Fibroblast of villous mesenchyme (primary cell): ENCODE data around the gene WNT9B. TPM values are rescaled to one million over a fixed set of nuclear protein-coding genes. Genes with fewer than 3 reads are reported as not detected.

Experiments used
- DNase-seq: peaks from one replicate; pipeline ENCODE4 v3.0.0-alpha.2; 2010; ENCODE audit warnings: low read depth
- H3K4me3 ChIP-seq: 2 replicates; pipeline ENCODE4 v1.5.1; 2011; ENCODE audit warnings: low read depth, mild to moderate bottlenecking, low read length
- CTCF ChIP-seq: IDR thresholded peaks from 2 replicates; pipeline ENCODE4 v1.5.1; 2012; ENCODE audit warnings: low read depth, mild to moderate bottlenecking, low read length; ENCODE audit not compliant: insufficient read depth
- total RNA-seq: library from RNA; depleted of rRNA; stranded (reverse); fragments of >200 nt; gene quantifications from 2 replicates; pipeline ENCODE4 v1.2.3, GENCODE V29; 2012

Gene WNT9B
- total RNA-seq, 1 donor, result not detected

GRCh38 chr17:46901291-46901690 lies 49.9 kb downstream of the WNT9B start:
- H3K4me3 ChIP-seq, result no peak overlapping the region
- no peak for DNase-seq
- no peak for TF ChIP-seq CTCF

- no peak for TF ChIP-seq CTCF
- DNase-seq, result no peak
Measured at GRCh38 chr17:46903762-46904672, 52.6 kb downstream of the WNT9B start.

GRCh38 chr17:46908068-46908737 lies 56.8 kb downstream of the WNT9B start:
- no peak for DNase-seq
- TF ChIP-seq CTCF, result no peak

More at GRCh38 chr17:46903762-46904672, 52.6 kb downstream of the WNT9B start:
- no peak overlapping the region for H3K4me3 ChIP-seq

GRCh38 chr17:46910179-46910927 lies 59.0 kb downstream of the WNT9B start:
- no peak for DNase-seq
- H3K4me3 ChIP-seq, result no peak overlapping the region
- TF ChIP-seq CTCF, result no peak

More at GRCh38 chr17:46908068-46908737, 56.8 kb downstream of the WNT9B start:
- H3K4me3 ChIP-seq, result no peak overlapping the region

GRCh38 chr17:46911311-46911710 lies 59.9 kb downstream of the WNT9B start:
- no peak overlapping the region for H3K4me3 ChIP-seq
- DNase-seq, result no peak
- TF ChIP-seq CTCF, result no peak

GRCh38 chr17:46915596-46915995 lies 64.2 kb downstream of the WNT9B start:
- no peak overlapping the region for H3K4me3 ChIP-seq
- no peak for DNase-seq
- TF ChIP-seq CTCF, result no peak
